Neural crest cell (in vitro differentiated cells): ENCODE data around the gene NEK6. TPM values are rescaled to one million over a fixed set of nuclear protein-coding genes. Genes with fewer than 3 reads are reported as not detected.
A peak's percentile ranks its signal among the peaks of the same experiment; 100 is the strongest.

Experiments
- DNase-seq: peaks from one replicate; pipeline ENCODE4 v3.0.0; 2021; ENCODE audit warnings: low read depth, mixed read lengths, low spot score
- H3K27ac Mint-ChIP-seq: one replicate; pipeline ENCODE4 v1.8.0; 2021; ENCODE audit warnings: mild to moderate bottlenecking, mixed read lengths; ENCODE audit not compliant: unreplicated experiment
- H3K27me3 Mint-ChIP-seq: 2 replicates; pipeline ENCODE4 v1.8.0; 2021; ENCODE audit warnings: low read depth, mild to moderate bottlenecking, mixed read lengths
- H3K36me3 Mint-ChIP-seq: 2 replicates; pipeline ENCODE4 v1.8.0; 2021; ENCODE audit warnings: low read depth, mild to moderate bottlenecking, mixed read lengths
- H3K4me1 Mint-ChIP-seq: 2 replicates; pipeline ENCODE4 v1.8.0; 2021; ENCODE audit warnings: mixed read lengths
- H3K4me3 Mint-ChIP-seq: one replicate; pipeline ENCODE4 v1.8.0; 2021; ENCODE audit warnings: mild to moderate bottlenecking, mixed read lengths
- H3K9me3 Mint-ChIP-seq: 2 replicates; pipeline ENCODE4 v1.8.0; 2021; ENCODE audit warnings: mixed read lengths
- CTCF ChIP-seq: fragments of 200-600 bp; sonication (generic); conservative IDR thresholded peaks from 2 replicates; pipeline ENCODE4 v1.5.0; 2021; ENCODE audit warnings: antibody characterized with exemption, mild to moderate bottlenecking
- total RNA-seq: library from RNA; stranded (reverse); gene quantifications from 2 replicates; pipeline ENCODE4 v1.2.1, GENCODE V29; 2021

Gene NEK6
- total RNA-seq, 1 donor from 2014 or later, result 31.9 TPM

DNA sequence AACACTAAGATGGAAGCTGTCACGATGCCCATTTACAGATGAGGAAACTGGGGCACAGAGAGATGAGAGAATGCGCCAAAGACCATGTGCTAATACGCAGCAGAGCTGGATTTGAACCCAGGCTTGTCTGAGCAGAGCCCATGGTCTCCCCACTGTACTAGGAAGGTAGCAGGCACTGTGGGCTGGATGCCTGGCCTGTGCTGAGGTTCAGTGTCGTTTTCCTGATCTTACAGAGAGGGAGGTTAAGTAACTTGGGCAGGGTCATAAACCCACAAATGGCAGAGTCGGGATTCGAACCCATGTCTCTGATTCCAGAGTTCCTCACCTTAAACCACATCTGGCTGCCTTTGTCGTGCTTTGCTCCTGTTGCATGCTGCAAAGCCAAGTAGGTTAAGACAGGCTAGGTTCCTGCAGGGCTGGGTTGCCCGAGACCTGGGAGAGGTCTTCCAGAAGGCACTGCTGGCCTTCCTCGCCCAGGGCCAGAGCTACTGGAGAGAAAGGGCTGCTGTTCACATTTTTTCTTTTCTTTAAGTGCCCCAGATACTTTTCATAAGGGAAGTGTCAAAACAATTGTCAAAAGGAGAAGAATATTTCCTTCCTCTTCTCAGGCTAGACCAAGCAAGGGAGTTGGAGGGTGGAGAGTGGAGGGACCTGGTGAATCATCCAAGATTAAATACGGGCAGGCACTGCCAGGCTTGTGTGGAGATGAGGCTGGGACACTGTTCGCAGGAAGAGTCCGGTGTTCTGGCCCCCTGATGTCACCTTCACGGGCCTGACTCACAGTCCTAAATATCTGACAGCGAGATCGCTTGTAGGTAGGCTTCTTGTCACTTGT, 3.2 kb downstream of the NEK6 start:
- TF ChIP-seq CTCF, result no peak
- no peak for DNase-seq
- H3K27me3 Mint-ChIP-seq, result no peaks in the 10 kb centered on the region
- peaks cover 77% of the 10 kb centered on the region for H3K4me1 Mint-ChIP-seq
- peak overlapping the region; percentile 88 for H3K4me3 Mint-ChIP-seq
- H3K36me3 Mint-ChIP-seq, result peaks cover 2% of the 10 kb centered on the region
- peak overlapping the region; percentile 99 for H3K27ac Mint-ChIP-seq
- H3K9me3 Mint-ChIP-seq, result no peaks in the 10 kb centered on the region

DNA sequence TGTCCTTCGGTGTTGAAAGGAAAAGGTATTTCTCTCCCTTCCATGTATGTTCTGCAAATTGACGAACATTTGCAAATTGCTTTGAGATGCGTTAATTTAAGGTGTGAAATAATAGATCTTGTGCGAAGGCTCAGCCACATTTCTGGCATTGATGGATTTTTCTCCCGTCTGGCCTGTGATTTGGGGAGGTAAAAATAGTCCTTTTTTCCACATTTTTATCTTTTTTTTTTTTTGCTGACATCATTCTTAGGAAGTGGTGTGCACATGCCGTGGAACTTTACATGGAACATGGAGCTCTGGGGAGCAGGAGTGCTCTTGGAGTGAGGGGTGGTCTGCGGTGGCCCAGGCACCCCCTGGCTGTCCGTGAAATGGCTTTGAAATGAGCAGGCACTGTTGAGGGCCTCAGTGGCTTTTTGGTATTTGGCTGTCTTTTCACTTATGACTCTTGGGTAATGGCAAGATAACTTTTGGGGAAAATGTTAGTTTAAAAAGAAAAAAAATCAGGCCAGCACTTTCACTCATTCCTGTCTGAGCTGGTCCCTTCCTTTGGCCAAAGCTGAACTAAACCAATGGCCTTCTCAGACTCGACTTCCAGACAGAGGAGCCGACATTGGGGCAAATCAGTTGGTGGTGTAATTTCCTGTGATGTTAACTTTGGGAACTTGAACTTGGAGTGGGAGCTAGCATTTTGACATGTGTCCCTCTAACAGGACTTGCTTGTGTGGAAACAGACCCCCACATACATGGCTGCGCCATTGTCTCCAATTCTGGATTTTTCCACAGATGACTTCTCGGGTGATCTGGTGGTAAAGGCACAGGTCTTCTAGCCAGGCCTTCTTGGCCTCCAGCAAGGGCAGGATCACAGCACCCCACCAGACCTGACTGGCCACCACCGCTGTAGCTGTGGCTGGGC, 4.2 kb downstream of the NEK6 start:
- no peak for TF ChIP-seq CTCF
- Mint-ChIP-seq H3K4me1 (peaks cover 77% of the 10 kb centered on the region), H3K36me3 (peaks cover 2% of the 10 kb centered on the region), H3K27me3 (no peaks in the 10 kb centered on the region), H3K9me3 (no peaks in the 10 kb centered on the region), H3K4me3 (peak overlapping the region; percentile 88), H3K27ac (peak overlapping the region; percentile 99)
- DNase-seq, result no peak

DNA sequence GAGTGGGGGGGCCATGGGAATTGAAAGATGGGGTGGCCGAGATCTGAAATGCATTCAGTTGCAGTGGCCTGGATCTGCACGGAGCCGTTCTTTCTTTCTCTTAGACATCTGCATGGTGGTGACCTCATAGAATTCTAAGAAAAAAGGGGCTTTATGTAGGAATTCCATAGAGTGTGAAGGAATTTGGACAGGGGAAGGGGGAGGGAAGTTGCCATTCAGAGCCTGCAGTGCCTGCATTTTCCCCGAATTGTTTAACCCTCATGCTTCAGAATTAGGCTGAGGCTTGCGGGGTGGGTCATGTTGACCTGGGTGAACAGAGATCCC, 4.9 kb downstream of the NEK6 start:
- no peaks in the 10 kb centered on the region for H3K27me3 Mint-ChIP-seq
- peaks cover 81% of the 10 kb centered on the region for H3K4me1 Mint-ChIP-seq
- no peaks in the 10 kb centered on the region for H3K9me3 Mint-ChIP-seq
- no peak for DNase-seq
- peak overlapping the region; percentile 88 for H3K4me3 Mint-ChIP-seq
- peaks cover 2% of the 10 kb centered on the region for H3K36me3 Mint-ChIP-seq
- no peak for TF ChIP-seq CTCF
- H3K27ac Mint-ChIP-seq, result peak overlapping the region; percentile 99

DNA sequence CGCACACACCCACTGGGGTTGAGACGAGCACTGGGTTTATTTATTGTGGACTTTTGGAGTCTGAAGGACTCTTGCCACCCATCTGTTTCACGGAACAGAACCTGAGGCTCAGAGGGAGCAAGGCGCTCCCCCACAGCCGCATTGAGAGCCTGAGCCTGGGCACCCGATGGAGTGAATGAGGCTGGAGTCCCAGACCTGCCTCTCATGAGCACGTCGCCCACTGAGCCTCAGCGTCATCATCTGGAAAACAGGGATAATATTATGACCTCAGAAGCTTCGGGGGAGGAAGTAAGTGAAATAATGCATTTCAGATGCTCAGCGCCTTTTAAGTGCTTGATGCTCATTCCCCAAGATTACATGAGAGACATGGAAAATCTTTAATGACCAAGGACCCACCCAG, 5.5 kb downstream of the NEK6 start:
- no peak overlapping the region for H3K4me3 Mint-ChIP-seq
- H3K9me3 Mint-ChIP-seq, result no peaks in the 10 kb centered on the region
- peaks cover 2% of the 10 kb centered on the region for H3K36me3 Mint-ChIP-seq
- H3K27ac Mint-ChIP-seq, result peak overlapping the region; percentile 99
- no peak for TF ChIP-seq CTCF
- H3K4me1 Mint-ChIP-seq, result peaks cover 85% of the 10 kb centered on the region
- no peak for DNase-seq
- H3K27me3 Mint-ChIP-seq, result no peaks in the 10 kb centered on the region

DNA sequence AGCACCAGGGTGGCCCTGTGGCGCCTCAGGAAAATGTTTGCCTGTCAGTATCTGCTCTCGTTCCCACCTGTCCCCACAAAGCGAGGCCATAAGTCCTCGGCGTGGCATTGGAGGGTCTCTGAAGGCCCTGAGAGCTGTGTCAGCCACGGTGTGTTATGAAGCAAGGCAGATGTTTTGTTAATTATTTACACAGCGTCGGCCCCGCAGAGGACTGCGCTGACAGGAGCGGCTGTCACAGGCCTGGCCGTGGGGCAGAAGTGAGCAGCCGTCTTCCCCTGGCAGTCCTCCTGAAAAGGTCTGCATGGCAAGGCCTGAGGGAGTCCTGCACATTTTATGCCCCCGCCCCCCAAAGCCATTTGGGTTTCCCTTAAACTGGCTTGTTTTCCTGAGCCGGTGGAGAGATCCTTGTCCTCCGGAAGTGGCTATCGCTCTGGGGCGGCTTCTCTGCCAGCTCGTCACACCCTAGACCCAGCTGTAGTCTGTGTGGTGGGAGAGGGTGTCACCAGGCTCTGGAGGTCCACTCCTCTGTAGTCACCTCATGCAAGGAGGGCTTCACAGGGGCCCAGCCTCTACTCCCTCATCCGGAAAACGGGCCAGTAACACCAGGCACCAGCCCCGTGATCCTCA, 6.2 kb downstream of the NEK6 start:
- H3K9me3 Mint-ChIP-seq, result no peaks in the 10 kb centered on the region
- H3K27me3 Mint-ChIP-seq, result no peaks in the 10 kb centered on the region
- H3K4me3 Mint-ChIP-seq, result no peak overlapping the region
- H3K4me1 Mint-ChIP-seq, result peaks cover 78% of the 10 kb centered on the region
- H3K36me3 Mint-ChIP-seq, result no peaks in the 10 kb centered on the region
- no peak for DNase-seq
- H3K27ac Mint-ChIP-seq, result peak overlapping the region; percentile 24
- no peak for TF ChIP-seq CTCF
